HG03280 (cell line): ENCODE results near the gene PRKAA1.
"Not testable (repeated sequence)": the region's sequence is repeated elsewhere in the genome, so short reads cannot be mapped to it uniquely, and the experiment has no call there.

Experiments
- ATAC-seq: cut with Tn5 transposase; IDR thresholded peaks from one replicate; pipeline ENCODE4 v1.9.1; 2021; ENCODE audit warnings: mild to moderate bottlenecking, moderate library complexity; ENCODE audit not compliant: unreplicated experiment

PRKAA1 gene

DNA sequence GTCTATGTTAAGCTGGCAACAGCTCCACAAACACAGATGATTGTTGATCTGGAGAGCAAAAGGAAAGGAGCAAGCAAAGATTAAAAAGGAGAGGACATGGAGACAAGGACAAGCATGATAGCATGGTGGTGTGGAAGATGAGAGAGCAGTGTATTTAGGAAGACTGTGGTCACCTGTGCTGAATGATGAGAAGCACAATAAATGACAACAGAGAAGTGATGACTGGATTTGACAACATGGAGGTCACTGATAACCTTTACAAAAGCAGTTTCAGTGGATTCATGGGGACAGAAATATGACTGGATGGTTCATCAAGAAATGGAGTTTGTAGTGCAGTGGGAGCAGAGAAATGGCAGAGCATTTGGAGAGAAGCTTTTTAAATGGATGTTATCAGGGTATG, 62.6 kb downstream of the PRKAA1 start:
- ATAC-seq = no peak

DNA sequence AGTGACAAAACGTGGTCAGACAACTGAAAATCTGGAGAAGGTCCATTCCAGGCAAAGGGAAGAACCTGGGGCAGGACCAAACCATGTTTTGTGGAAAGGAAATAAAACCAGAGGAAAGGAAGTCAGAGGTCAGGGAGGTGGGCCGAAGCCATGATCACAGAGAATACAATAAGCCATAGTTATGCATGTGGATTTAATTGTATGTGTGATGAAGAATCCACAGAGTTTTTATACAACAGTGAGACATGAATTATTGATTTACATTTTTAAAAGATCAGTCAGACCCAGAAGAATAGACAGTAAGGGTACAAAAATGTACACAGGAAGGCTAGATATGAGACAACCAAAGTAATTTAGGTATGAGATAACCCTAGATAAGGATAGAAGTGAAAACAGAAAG, 63.2 kb downstream of the PRKAA1 start:
- no peak for ATAC-seq

- no peak for ATAC-seq
These were observed 64.2 kb downstream of the PRKAA1 start for GRCh38 chr5:40733879-40734563.

DNA sequence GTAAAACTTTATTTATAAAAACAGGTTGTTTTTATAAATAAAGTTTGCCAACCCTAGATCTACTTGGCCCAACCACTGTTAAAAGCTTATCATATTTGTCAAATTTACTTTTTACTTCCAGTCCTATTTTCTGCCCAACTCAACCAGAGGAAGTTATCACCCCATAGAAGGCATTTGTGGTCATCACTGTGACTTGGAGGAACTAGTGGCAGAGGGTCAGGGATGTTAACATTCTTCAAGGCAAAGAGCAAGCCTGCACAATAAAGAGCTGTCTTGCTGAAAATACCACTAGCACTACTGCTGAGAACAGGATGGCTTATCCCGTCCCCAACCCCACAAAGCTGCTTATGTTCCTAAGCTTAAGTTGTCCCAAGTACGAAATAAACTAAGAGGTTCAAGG, 64.7 kb downstream of the PRKAA1 start:
- ATAC-seq = no peak

- ATAC-seq = not testable (repeated sequence)
These were observed 75.7 kb downstream of the PRKAA1 start for GRCh38 chr5:40722497-40722911.

DNA sequence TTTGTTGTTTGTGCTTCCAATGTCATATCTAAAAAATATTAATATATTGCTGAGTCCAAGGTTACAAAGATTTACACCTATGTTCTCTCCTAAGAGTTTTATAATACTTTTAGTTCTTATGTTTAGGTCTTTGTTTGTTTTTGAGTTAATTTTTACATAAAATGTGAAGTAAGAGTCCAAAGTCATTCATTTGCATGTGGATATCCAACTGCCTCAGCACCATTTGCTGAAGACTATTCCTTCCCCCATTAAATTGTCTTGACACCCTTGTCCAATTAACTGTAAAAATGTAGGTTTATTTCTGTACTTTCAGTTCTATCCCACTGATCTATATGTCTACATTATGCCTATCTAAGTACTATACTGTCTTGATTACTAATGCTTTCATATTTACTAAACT, 78.1 kb downstream of the PRKAA1 start:
- no peak for ATAC-seq

DNA sequence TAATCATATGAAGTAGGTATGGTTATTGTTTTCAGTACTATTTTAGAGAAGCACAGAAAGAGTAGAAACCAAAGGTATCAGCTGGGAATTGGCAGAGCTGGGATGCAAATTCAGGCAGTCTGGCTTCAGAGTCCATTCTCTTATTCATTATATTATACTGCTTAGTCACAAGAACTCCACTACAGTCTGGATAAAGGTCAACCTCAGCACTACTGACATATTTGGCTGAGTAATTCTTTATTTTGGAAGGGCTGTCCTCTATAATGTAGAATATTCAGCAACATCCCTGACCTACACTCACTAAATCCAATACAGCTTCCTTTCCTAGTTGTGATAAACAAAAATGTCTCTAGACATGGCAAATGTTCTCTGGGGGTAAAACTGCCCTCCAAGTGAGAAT, 80.9 kb downstream of the PRKAA1 start:
- ATAC-seq = no peak

- ATAC-seq = no peak
These were observed 81.6 kb downstream of the PRKAA1 start for GRCh38 chr5:40716590-40716989.

DNA sequence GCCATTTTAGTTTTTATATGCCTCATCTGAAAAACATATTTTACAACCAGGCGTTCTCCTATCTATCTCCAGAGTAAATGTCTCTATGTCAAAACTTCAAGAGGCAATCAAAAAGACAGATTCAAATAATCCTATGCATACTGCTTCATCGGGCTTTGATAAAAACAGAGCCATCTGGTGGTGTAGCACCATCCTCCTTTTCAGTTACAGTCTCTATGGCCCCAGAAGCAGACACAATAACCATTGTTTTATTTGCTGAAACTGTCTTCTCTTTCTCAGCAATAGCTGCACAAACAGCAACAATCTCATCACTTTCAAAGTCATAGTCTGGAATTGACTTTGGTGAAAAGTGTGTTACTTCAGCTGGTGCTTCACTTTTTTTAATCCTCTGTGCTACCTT, 82.2 kb downstream of the PRKAA1 start:
- ATAC-seq = no peak

GRCh38 chr5:40714001-40714400, 84.2 kb downstream of the PRKAA1 start:
- ATAC-seq = no peak

GRCh38 chr5:40710575-40710974, 87.6 kb downstream of the PRKAA1 start:
- ATAC-seq = not testable (repeated sequence)
